GM12878 (cell line): ENCODE measurements around the gene EGFL8. TPM values are rescaled to one million over a fixed set of nuclear protein-coding genes. Genes with fewer than 3 reads are reported as not detected.
A peak's percentile ranks its signal among the peaks of the same experiment; 100 is the strongest.

Experiments used
- ATAC-seq: fragments of 200-7000 bp; cut with Tn5 transposase; 3 replicates; pipeline ENCODE4 v1.9.1; 2020; ENCODE audit warnings: mild to moderate bottlenecking, moderate library complexity
- BruUV-seq: library from RNA; stranded (reverse); fragments of 400-500 nt; replicated peaks from 2 replicates; lab custom pipeline; 2021; lab: Mats Ljungman, UMichigan
- CTCF ChIA-PET: fragments of 300-600 bp; sonication (Branson Sonifier 250); formaldehyde crosslinking; extraction: SDS; loops from one replicate; lab custom pipeline; 2021; ENCODE audit warnings: inconsistent platforms; lab: Yijun Ruan, JAX
- POLR2A ChIA-PET: fragments of 350-600 bp; formaldehyde crosslinking; extraction: SDS; loops from one replicate; lab custom pipeline; 2021; ENCODE audit warnings: inconsistent platforms; lab: Charles Lee
- RAD21 ChIA-PET: fragments of 300-600 bp; sonication (Branson Sonifier 250); formaldehyde crosslinking; loops from one replicate; lab custom pipeline; 2023; ENCODE audit warnings: antibody characterized with exemption; ENCODE audit not compliant: unreplicated experiment; lab: Charles Lee
- SMC1A ChIA-PET: fragments of 300-600 bp; sonication (Branson Sonifier 250); formaldehyde crosslinking; loops from one replicate; lab custom pipeline; 2023; ENCODE audit not compliant: unreplicated experiment, uncharacterized antibody; lab: Charles Lee
- DNase-seq: peaks from one replicate; pipeline ENCODE4 v3.0.0-alpha.2; 2011; ENCODE audit warnings: low read depth, low spot score
- FAIRE-seq: peaks from 3 replicates; lab custom pipeline; 2011; peaks lifted over from hg19 to GRCh38; lab: Jason Lieb, UNC
- H2AFZ ChIP-seq: 2 replicates; pipeline ENCODE4 v1.6.0; 2011; ENCODE audit warnings: low read depth, low read length, control low read depth; ENCODE audit not compliant: control insufficient read depth
- H3K27ac ChIP-seq: 2 replicates; pipeline ENCODE4 v1.5.1; 2011; ENCODE audit warnings: control low read depth; ENCODE audit not compliant: control insufficient read depth, insufficient read depth
- H3K27me3 ChIP-seq, 2 experiments: replicated peaks in 1 of 2; 2 replicates each; pipeline versions ENCODE4 v1.6.0 to v1.6.1; 2011; ENCODE audit warnings: low read length in 1 of 2; ENCODE audit not compliant: control insufficient read depth in 2 of 2, insufficient read depth in 2 of 2
- H3K36me3 ChIP-seq, 2 experiments: 2 replicates each; pipeline ENCODE4 v1.5.1; 2011; ENCODE audit warnings: low read length in 1 of 2; ENCODE audit not compliant: control insufficient read depth in 2 of 2, insufficient read depth in 2 of 2
- H3K4me1 ChIP-seq: 2 replicates; pipeline ENCODE4 v1.6.1; 2011; ENCODE audit warnings: mild to moderate bottlenecking, low read length, moderate library complexity, mixed read lengths; ENCODE audit not compliant: control insufficient read depth, insufficient read depth
- H3K4me2 ChIP-seq: 2 replicates; pipeline ENCODE4 v1.6.0; 2011; ENCODE audit warnings: control low read depth; ENCODE audit not compliant: control insufficient read depth, insufficient read depth
- H3K4me3 ChIP-seq: fragments of 200-600 bp; sonication (generic); 2 replicates; pipeline ENCODE4 v1.5.1; 2016
- H3K79me2 ChIP-seq: 2 replicates; pipeline ENCODE4 v1.6.0; 2011; ENCODE audit warnings: low read length; ENCODE audit not compliant: control insufficient read depth, insufficient read depth
- H3K9ac ChIP-seq: 2 replicates; pipeline ENCODE4 v1.8.0; 2011; ENCODE audit warnings: low read length, control low read depth, mixed read lengths; ENCODE audit not compliant: control insufficient read depth, insufficient read depth
- H3K9me3 ChIP-seq: replicated peaks from 3 replicates; pipeline ENCODE4 v1.5.1; 2011; ENCODE audit warnings: mild to moderate bottlenecking, low read length; ENCODE audit not compliant: control insufficient read depth, insufficient read depth
- H4K20me1 ChIP-seq: 2 replicates; pipeline ENCODE4 v1.6.0; 2011; ENCODE audit not compliant: control insufficient read depth, insufficient read depth
- ETV6 ChIP-seq, 2 experiments: fragments of 450-650 bp in 1 of 2; IDR thresholded peaks in 1 of 2; conservative IDR thresholded peaks in 1 of 2; 2 replicates each; pipeline ENCODE4 v1.6.1; 2014; ENCODE audit warnings: antibody characterized with exemption in 1 of 2, borderline replicate concordance in 1 of 2, low read depth in 1 of 2, mild to moderate bottlenecking in 1 of 2, moderate library complexity in 1 of 2
- IKZF1 ChIP-seq: fragments of 450-650 bp; conservative IDR thresholded peaks from 2 replicates; pipeline ENCODE4 v1.6.1; 2017; ENCODE audit warnings: antibody characterized with exemption, mild to moderate bottlenecking
- POLR2A ChIP-seq: IDR thresholded peaks from 2 replicates; pipeline ENCODE4 v1.6.1; 2011; ENCODE audit warnings: low read depth, mild to moderate bottlenecking, low read length
- POLR2AphosphoS2 ChIP-seq: IDR thresholded peaks from 2 replicates; pipeline ENCODE4 v1.6.1; 2011; ENCODE audit warnings: low read depth, mild to moderate bottlenecking, low read length, improper control_type of control experiment, moderate library complexity
- RAD51 ChIP-seq: fragments of 450-650 bp; IDR thresholded peaks from 2 replicates; pipeline ENCODE4 v1.6.1; 2016; ENCODE audit warnings: moderate library complexity, mild to moderate bottlenecking, inconsistent platforms
- RELB ChIP-seq: fragments of 450-650 bp; IDR thresholded peaks from 2 replicates; pipeline ENCODE4 v1.6.1; 2017; ENCODE audit warnings: low read depth, mild to moderate bottlenecking, moderate library complexity
- RFX5 ChIP-seq: IDR thresholded peaks from 2 replicates; pipeline ENCODE4 v1.6.1; 2011; ENCODE audit warnings: low read depth, low read length, improper control_type of control experiment
- SMAD1 ChIP-seq: fragments of 450-650 bp; IDR thresholded peaks from 2 replicates; pipeline ENCODE4 v1.6.1; 2018; ENCODE audit warnings: mild to moderate bottlenecking, low read depth; ENCODE audit not compliant: partially characterized antibody
- WGBS: methylation state at CpG from one replicate; pipeline ENCODE4 v1.1.6; 2016; ENCODE audit warnings: low lambda C conversion rate; ENCODE audit not compliant: insufficient replicate concordance, insufficient coverage; ENCODE audit errors: missing lambda C conversion rate; 5-methylcytosine and 5-hydroxymethylcytosine counted together
- in situ Hi-C: fragments of 300-500 bp; cut with MboI; formaldehyde crosslinking; loops from 9 replicates; pipeline ENCODE4 v1.14.3; 2018; ENCODE audit warnings: mixed read lengths
- intact Hi-C: fragments of 100-400 bp; cut with micrococcal nuclease; formaldehyde crosslinking; loops from one replicate; pipeline ENCODE4 v1.14.2; 2022; ENCODE audit not compliant: unreplicated experiment
- polyA plus RNA-seq, 11 experiments: library from polyadenylated mRNA; depleted of rRNA in 4 of 11; unstranded in 6 of 11; stranded (reverse) in 5 of 11; fragments of >200 nt; fragmentation: Nextera tagmentation in 4 of 11; fragmentation: Illumina TruSeq in 1 of 11; extraction: Ambion mirVana in 4 of 11; extraction: Trizol in 1 of 11; gene quantifications; 1 replicate in 1 of 11; 2 replicates in 10 of 11; pipeline versions ENCODE4 v1.2.1 to v1.2.3, GENCODE V29; 2011 to 2016; ENCODE audit warnings: inconsistent platforms in 2 of 11, missing spikeins in 2 of 11, low read depth in 1 of 11
- total RNA-seq, 4 experiments: library from RNA; depleted of rRNA in 3 of 4; stranded (reverse); fragments of >200 nt in 3 of 4; fragmentation: Illumina TruSeq in 1 of 4; extraction: Trizol in 1 of 4; gene quantifications; 2 replicates each; pipeline versions ENCODE4 v1.2.1 to v1.2.3, GENCODE V29; 2013 to 2021

Gene EGFL8
- total and polyA plus RNA-seq, 10 of the 15 experiments (the other 5 are each of a cell fraction or from before 2014, with no cell fraction given) = 0.07 to 3.5 (median 1.4) TPM

- TF ChIP-seq RELB (peak; percentile 61; the same call in 1 of the 2 replicates), SMAD1 (peak; percentile 50), IKZF1 (peak; percentile 23), RAD51 (peak; percentile 61; the same call in 1 of the 2 replicates), RFX5 (no peak), POLR2AphosphoS2 (no peak), POLR2A (peak; percentile 48; the same call in 1 of the 2 replicates)
Observed at GRCh38 chr6:32178547-32179440, 14.4 kb downstream of the EGFL8 start (continued).

- Histone ChIP-seq H3K27ac (no peak overlapping the region), H3K4me1 (peaks cover 6% of the 10 kb centered on the region), H3K9ac (peak overlapping the region; percentile 91), H3K79me2 (peaks cover 20% of the 10 kb centered on the region), H3K27me3 (no peaks in the 10 kb centered on the region), H4K20me1 (no peaks in the 10 kb centered on the region), H3K4me3 (peak overlapping the region; percentile 86; the same call in 1 of the 2 replicates), H2AFZ (no peak overlapping the region), H3K4me2 (peak overlapping the region; percentile 77), H3K36me3 (peaks cover 3 to 4% of the 10 kb centered on the region in 2 experiments; a peak in 3 of 4 replicates), H3K9me3 (no peaks in the 10 kb centered on the region)
- peak; percentile 7 for FAIRE-seq
- intact Hi-C loops = no loop called here
- in situ Hi-C loops = no loop called here
- ATAC-seq = no peak
- TF ChIP-seq ETV6 (conservative IDR thresholded peaks at IDR 0.05 in 1 of 2, IDR thresholded peaks at IDR 0.05 in 1 of 2; ENCODE audit: borderline replicate concordance in 1 of 2, low read depth in 1 of 2) = no peak
- ChIA-PET SMC1A (interaction anchor here (1.7 to 4.2 kb wide), 2 partner anchors 9 to 12 kb away, joined by 6 to 41 read pairs; partner anchors contain the start of genes GPSM3 and PBX2), POLR2A (interaction anchor here (0.7 to 5.7 kb wide), 4 partner anchors 10 to 74 kb away, joined by 3 to 123 read pairs (median 31); partner anchors contain the start of genes ATF6B, GPSM3 and PBX2), RAD21 (interaction anchor here (1.5 to 1.9 kb wide), 3 partner anchors 11 to 16 kb away, joined by 6 to 9 read pairs (median 7); partner anchors contain the start of gene GPSM3), CTCF (interaction anchor here (0.9 to 2.2 kb wide), 3 partner anchors 11 to 51 kb away, joined by 3 to 19 read pairs (median 3); no protein-coding TSS in a partner anchor)
- 76% methylated on average over 10 of the region's 10 CpGs for WGBS
- no TSS peak for BruUV-seq
- no peak for DNase-seq
Observed at GRCh38 chr6:32179766-32180405, 15.5 kb downstream of the EGFL8 start.
